ENCODE data around the gene SLC7A8.
"Not testable (repeated sequence)": the region's sequence is repeated elsewhere in the genome, so short reads cannot be mapped to it uniquely, and the experiment has no call there.

Gene SLC7A8

DNA sequence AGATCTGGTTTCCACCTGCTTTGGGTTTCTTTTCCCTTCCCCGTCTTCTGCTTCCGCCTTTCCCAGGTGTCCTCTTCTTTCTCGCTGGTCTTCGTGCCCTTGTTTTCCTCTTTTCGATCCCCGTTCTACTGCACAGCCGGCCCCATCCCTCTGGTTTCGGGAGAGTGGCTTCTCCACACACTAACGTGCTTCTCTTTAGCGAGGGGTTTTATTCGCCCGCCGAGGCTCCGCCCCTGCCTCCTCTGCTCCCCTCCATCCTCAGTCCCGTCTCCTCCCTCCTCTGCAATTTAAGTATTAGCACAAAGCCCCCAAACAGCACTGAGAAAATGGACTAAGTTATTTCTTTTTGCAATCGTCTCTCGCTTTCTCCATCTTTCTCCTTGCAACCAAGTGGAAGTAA is at the start of gene SLC7A8:
Gene SLC7A8 (minus strand): TSS at position 182 of the 400 bp plus-strand sequence. CDS start 746 bp downstream, outside the sequence.
- no peak for DNase-seq (ENCODE audit: low read depth in 2 of 2)

DNA sequence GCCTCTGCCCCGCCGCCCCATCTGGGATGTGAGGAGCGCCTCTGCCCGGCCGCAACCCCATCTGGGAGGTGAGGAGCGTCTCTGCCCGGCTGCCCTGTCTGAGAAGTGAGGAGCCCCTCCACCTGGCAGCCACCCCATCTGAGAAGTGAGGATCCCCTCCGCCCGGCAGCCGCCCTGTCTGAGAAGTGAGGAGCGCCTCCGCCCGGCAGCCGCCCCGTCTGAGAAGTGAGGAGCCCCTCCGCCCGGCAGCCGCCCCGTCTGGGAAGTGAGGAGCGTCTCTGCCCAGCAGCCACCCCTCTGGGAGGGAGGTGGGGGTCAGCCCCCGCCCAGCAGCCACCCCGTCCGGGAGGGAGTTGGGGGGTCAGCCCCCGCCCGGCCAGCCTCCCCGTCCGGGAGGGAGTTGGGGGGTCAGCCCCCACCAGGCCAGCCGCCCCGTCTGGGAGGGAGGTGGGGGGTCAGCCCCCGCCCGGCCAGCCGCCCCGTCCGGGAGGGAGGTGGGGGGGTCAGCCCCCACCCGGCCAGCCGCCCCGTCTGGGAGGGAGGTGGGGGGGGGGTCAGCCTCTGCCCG is 48.9 kb upstream of the SLC7A8 start:
- DNase-seq (ENCODE audit: low read depth in 2 of 2): not testable (repeated sequence)

DNA sequence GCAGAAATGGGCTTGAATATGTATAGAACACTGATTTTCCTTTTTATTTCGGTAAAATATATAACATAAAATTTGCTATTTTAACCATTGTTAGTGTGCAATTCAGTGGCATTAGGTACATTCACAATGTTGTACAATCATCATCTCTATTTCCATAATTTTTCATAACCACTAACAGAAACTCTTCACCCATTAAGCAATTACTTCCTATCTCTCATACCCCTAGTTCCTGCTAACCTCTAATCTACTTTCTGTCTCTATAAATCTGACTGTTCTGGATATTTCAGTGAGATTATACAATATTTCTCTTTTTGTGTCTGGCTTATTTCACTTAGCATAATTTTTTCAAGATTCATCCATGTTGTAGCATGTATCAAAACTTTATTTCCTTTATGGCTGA is 45.4 kb upstream of the SLC7A8 start:
- no peak for DNase-seq (ENCODE audit: low read depth in 2 of 2)

DNA sequence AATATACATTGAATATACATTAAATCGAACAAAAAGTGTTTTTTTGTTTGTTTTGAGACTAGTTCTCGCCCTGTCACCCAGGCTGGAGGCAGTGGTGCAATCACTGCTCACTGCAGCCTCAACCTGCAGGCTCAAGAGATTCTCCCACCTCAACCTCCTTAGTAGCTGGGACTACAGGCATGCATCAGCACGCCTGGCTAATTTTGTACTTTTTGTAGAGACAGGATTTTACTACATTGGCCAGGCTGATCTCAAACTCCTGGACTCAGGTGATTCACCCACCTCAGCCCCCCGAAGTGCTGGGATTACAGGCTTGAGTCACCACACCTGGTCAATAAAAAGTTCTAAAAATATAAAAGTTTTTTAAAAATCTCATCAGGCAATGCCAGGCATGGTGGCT is 44.1 kb upstream of the SLC7A8 start:
- DNase-seq (ENCODE audit: low read depth in 2 of 2): no peak

DNA sequence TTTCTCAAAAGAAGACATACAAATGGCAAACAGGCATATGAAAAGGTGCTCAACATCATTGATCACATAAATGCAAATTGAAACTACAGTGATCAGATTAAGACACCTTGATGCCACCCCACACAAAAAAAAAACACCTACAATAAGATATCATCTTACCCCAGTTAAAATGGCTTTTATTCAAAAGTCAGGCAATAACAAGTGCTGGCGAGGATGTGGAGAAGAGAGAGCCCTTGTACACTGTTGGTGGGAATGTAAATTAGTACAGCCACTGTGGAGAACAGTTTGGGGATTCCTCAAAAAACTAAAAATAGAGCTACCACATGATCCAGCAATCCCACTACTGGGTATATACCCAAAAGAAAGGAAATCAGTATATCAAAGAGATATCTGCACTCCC is 41.5 kb upstream of the SLC7A8 start:
- not testable (repeated sequence) for DNase-seq (ENCODE audit: low read depth in 2 of 2)

GRCh38 chr14:23219075-23219474 is 35.6 kb upstream of the SLC7A8 start:
- no peak for DNase-seq (ENCODE audit: low read depth in 2 of 2)

GRCh38 chr14:23217032-23218020 is 33.9 kb upstream of the SLC7A8 start:
- DNase-seq (ENCODE audit: low read depth in 2 of 2): no peak

- DNase-seq (ENCODE audit: low read depth in 2 of 2): no peak
Measured at GRCh38 chr14:23215421-23215820, 32.0 kb upstream of the SLC7A8 start.

DNA sequence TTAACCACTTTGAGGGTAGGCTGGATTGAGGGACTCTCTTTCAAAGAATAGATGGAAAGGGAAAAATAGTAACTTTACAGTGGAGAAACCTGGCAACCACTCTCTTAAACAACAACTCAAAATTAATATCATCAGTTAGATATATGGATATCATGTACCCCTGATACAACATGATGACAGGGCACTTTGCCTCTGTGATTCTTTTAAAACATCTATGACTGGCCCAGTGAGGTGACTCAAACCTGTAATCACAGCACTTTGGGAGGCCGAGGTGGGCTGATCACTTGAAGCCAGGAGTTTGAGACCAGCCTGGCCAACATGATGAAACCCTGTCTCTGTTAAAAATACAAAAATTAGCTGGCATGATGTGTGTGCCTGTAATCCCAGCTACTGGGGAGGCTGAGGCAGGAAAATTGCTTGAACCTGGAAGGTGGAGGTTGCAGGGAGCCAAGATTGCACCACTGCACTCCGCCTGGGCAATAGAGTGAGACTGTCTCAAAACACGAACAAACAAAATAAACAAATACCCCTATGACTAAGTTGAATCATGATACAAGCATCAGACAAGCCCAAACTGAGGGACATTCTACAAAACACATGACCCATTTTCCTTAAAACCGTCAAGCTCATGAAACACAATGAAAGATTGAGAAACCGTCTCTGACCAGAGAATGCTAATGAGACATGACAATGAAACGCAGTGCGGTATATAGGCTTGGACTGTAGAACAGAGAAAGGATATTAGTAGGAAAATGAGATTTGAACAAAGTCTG is 26.4 kb upstream of the SLC7A8 start:
- no peak for DNase-seq (ENCODE audit: low read depth in 2 of 2)

DNA sequence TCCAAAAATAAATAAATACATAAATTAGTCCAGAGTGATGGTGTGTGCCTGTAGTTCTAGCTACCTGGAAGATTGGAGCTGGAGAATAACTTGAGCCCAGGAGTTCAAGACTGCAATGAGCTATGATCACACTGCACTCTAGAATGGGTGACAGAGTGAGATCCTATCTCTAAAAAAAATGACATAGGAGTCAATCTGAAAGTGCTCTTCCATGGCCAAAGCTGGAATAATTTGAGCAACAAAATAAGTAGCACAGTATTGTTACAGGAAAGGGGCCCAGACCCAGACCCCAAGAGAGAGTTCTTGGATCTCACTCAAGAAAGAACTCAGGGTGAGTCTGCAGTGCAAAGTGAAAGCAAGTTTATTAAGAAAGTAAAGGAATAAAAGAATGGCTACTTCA is 24.9 kb upstream of the SLC7A8 start:
- DNase-seq (ENCODE audit: low read depth in 2 of 2): no peak

GRCh38 chr14:23207146-23207540 is 23.7 kb upstream of the SLC7A8 start:
- DNase-seq (ENCODE audit: low read depth in 2 of 2): no peak

DNA sequence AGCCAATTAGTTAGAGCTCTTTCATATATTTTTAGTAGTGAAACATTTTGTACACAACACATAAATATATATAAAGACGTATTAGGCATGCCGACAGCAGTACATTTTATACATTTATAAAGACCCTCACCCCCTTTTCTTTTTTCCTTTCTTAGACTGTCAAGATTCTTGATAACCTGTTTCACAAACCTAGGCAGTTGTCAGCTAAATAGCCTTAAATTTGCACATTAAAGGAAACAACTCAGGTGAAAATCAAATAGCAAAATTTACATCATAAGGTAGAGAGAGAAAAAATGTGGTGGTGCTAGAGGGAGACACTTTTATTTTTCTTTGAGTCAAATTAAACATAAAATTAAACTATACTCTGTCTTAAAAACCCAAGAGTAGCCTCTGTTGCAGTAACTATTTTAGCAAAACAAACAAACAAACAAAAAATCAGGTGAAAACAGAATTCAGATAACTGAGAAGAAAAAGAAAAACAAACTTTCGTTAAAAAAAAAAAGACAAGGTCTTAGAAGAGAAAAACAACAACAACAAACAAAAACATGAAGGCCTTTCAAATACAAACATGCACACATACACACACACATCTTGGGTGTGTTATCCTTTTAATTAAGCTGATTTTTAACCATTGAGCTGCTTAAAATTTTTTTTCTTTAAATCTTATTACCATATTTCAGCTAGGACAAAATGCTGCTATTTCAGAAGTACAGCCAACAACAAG is 23.1 kb upstream of the SLC7A8 start:
- no peak for DNase-seq (ENCODE audit: low read depth in 2 of 2)

GRCh38 chr14:23202001-23202400 is 18.5 kb upstream of the SLC7A8 start:
- DNase-seq (ENCODE audit: low read depth in 2 of 2): no peak

DNA sequence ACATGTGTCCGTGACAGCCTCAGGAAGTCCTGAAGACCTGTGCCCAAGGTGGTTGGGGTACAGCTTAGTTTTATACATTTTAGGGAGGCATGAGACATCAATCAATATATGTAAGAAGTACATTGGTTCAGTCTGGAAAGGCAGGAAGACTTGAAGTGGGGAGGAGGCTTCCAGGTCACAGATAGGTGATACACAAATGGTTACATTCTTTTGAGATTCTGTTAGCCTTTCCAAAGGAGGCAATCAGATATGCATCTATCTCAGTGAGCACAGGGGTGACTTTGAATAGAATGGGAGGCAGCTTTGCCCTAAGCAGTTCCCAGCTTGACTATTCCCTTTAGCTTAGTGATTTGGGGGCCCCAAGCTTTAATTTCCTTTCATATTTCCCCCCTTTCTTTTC is 15.7 kb upstream of the SLC7A8 start:
- not testable (repeated sequence) for DNase-seq (ENCODE audit: low read depth in 2 of 2)

GRCh38 chr14:23196487-23196886 is 13.0 kb upstream of the SLC7A8 start:
- DNase-seq (ENCODE audit: low read depth in 2 of 2): not testable (repeated sequence)

DNA sequence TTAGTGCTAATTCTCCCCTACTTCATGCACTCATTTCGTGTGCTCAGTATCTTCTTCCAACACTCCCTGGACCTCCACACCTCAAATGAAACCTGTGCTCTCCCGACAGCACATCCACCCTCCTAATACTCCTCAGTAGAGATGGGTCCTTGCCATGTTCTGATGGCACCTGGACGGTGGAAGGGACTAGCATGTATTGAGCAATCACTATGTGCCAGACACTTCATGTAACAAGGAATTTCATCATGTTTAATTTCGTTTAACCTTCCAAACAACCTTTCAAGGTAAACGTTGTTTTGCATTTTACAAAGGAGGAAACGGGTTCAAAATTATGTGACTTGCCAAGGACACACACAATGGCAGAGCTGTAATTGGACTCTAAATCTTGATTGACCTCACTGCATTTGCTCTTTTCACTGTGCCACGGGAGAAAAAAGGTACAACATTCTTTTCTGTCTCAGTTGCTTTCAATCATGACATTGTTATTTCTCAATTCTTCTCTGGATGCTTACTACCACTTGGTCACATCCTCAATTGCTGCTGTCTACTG is 12.2 kb upstream of the SLC7A8 start:
- DNase-seq (ENCODE audit: low read depth in 2 of 2): no peak

DNA sequence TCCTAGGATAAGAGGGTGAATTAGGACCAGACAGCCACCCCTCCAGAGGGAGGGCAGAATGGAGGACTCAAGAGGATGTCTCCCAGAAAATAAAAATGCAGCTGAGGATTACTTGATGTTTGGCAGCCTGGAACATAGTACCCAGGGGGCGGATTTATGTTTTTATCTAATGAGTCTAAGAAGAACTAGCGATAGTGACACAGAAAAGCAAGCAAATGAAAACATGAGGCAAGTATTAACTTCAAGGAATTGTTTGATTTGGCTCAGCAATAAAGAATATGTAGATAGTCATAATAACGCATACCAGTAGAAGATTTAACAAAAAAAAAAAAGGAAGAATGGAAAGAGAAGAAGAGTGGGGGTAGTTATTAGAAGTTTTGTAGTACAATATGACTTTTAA is 10.0 kb upstream of the SLC7A8 start:
- DNase-seq (ENCODE audit: low read depth in 2 of 2): no peak

GRCh38 chr14:23187925-23188324 is 4.5 kb upstream of the SLC7A8 start:
- DNase-seq (ENCODE audit: low read depth in 2 of 2): no peak

- no peak for DNase-seq (ENCODE audit: low read depth in 2 of 2)
Measured at GRCh38 chr14:23186913-23187654, 3.6 kb upstream of the SLC7A8 start.

DNA sequence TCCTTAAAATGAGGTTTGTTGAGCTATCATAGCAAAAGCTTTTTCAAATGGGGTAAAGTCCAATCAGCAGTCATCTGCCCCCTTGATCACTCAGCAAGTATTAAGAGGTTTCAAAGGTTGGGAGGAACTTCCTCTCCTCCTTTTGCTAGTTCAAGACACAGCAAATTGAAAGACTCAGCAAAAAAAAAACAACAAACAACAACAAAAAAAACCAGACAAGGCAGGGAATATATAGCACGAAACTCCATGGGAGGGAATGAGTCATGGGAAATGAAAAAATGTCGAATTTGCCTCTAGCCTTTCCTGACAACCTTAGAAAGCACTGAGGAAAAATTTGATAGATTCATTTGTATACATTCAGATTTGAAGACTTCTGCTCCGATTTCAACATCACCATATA is 1.6 kb upstream of the SLC7A8 start:
- no peak for DNase-seq (ENCODE audit: low read depth in 2 of 2)

GRCh38 chr14:23183158-23183470 is 346 bp downstream of the SLC7A8 start:
- DNase-seq (ENCODE audit: low read depth in 2 of 2): no peak
